Tibial nerve (tissue), 4 donors: Measurements from ENCODE around the gene ATP5F1D. TPM values are rescaled to one million over a fixed set of nuclear protein-coding genes. Genes with fewer than 3 reads are reported as not detected.

Experiments
- DNase-seq, 2 donors: peaks; one replicate each; pipeline ENCODE4 v3.0.0-alpha.2; 2019; ENCODE audit warnings: low spot score in 2 of 2
- H3K27ac ChIP-seq, 4 donors: fragments of 200-600 bp; sonication (generic) in 3 of 4; one replicate each; pipeline ENCODE4 v1.5.1; 2017 to 2019; ENCODE audit warnings: mild to moderate bottlenecking in 1 of 4
- H3K27me3 ChIP-seq, 2 donors: fragments of 200-600 bp; sonication (generic) in 1 of 2; one replicate each; pipeline versions ENCODE4 v1.5.1 to v1.6.0; 2017 to 2019
- H3K36me3 ChIP-seq, 3 donors: fragments of 200-600 bp; sonication (generic); one replicate each; pipeline ENCODE4 v1.5.1; 2018 to 2019
- H3K4me1 ChIP-seq, 4 donors: fragments of 200-600 bp; sonication (generic) in 3 of 4; one replicate each; pipeline ENCODE4 v1.5.1; 2017 to 2019
- H3K4me3 ChIP-seq, 4 donors: fragments of 200-600 bp; sonication (generic) in 3 of 4; one replicate each; pipeline ENCODE4 v1.5.1; 2017 to 2019; ENCODE audit warnings: mild to moderate bottlenecking in 1 of 4, moderate library complexity in 1 of 4
- H3K9me3 ChIP-seq, 4 donors: fragments of 200-600 bp; sonication (generic) in 3 of 4; one replicate each; pipeline ENCODE4 v1.5.1; 2017 to 2019
- CTCF ChIP-seq, 5 experiments: fragments of 200-600 bp in 3 of 5; fragments of 450-650 bp in 2 of 5; sonication (generic) in 3 of 5; IDR thresholded peaks; one replicate each; pipeline ENCODE4 v1.5.1; 2016 to 2019; ENCODE audit warnings: antibody characterized with exemption in 5 of 5, mild to moderate bottlenecking in 3 of 5, moderate library complexity in 2 of 5
- EP300 ChIP-seq, 2 donors: sonication (generic); formaldehyde crosslinking; IDR thresholded peaks; one replicate each; pipeline ENCODE4 v1.6.1; 2017; ENCODE audit warnings: antibody characterized with exemption in 2 of 2, mild to moderate bottlenecking in 1 of 2
- POLR2A ChIP-seq, 2 donors: fragments of 450-650 bp; IDR thresholded peaks; one replicate each; pipeline ENCODE4 v1.6.1; 2017; ENCODE audit warnings: antibody characterized with exemption in 2 of 2, mild to moderate bottlenecking in 2 of 2, moderate library complexity in 2 of 2
- WGBS, 2 donors: methylation state at CpG; one replicate each; pipeline ENCODE4 v1.1.5; 2018; 5-methylcytosine and 5-hydroxymethylcytosine counted together
- total RNA-seq, 4 donors: library from RNA; depleted of rRNA; stranded (reverse); fragments of >200 nt; gene quantifications; one replicate each; pipeline ENCODE4 v1.1.0, GENCODE V29; 2016

Gene ATP5F1D
- total RNA-seq, 4 donors from 2014 or later = 67.5 to 140 (median 127) TPM

GRCh38 chr19:1224847-1225246, 16.7 kb upstream of the ATP5F1D start:
- Histone ChIP-seq H3K4me3 (no peak overlapping the region), H3K27me3 (no peaks in the 10 kb centered on the region), H3K36me3 (peaks cover 0 to 93% (median 19%) of the 10 kb centered on the region in 3 donors), H3K27ac (peak overlapping the region in 1 of 4 donors; percentile 93), H3K9me3 (no peaks in the 10 kb centered on the region), H3K4me1 (peaks cover 0 to 50% (median 12%) of the 10 kb centered on the region in 4 donors)
- TF ChIP-seq POLR2A (IDR thresholded peaks at IDR 0.05) (no peak), CTCF (IDR thresholded peaks at IDR 0.05) (no peak), EP300 (IDR thresholded peaks at IDR 0.05) (no peak)
- 88 to 94% methylated on average over 5 to 16 of the region's 16 CpGs for WGBS, 2 donors
- no peak for DNase-seq

GRCh38 chr19:1225440-1226226, 15.9 kb upstream of the ATP5F1D start:
- 77 to 78% methylated on average over 12 to 24 of the region's 29 CpGs for WGBS, 2 donors
- TF ChIP-seq CTCF (IDR thresholded peaks at IDR 0.05) (no peak), EP300 (IDR thresholded peaks at IDR 0.05) (peak in 1 of 2 donors; percentile 37)
- Histone ChIP-seq H3K36me3 (peaks cover 0 to 85% (median 15%) of the 10 kb centered on the region in 3 donors), H3K27me3 (no peaks in the 10 kb centered on the region), H3K27ac (peak overlapping the region in 2 of 4 donors; percentile 67 to 93), H3K9me3 (no peaks in the 10 kb centered on the region), H3K4me1 (peaks cover 0 to 42% (median 12%) of the 10 kb centered on the region in 4 donors), H3K4me3 (no peak overlapping the region)
- no peak for DNase-seq

- Histone ChIP-seq H3K27ac (peak overlapping the region in 2 of 4 donors; percentile 67 to 93), H3K36me3 (peaks cover 0 to 80% (median 9%) of the 10 kb centered on the region in 3 donors), H3K27me3 (no peaks in the 10 kb centered on the region), H3K9me3 (no peaks in the 10 kb centered on the region), H3K4me1 (peaks cover 0 to 37% (median 12%) of the 10 kb centered on the region in 4 donors), H3K4me3 (no peak overlapping the region)
- DNase-seq = no peak
- no peak for TF ChIP-seq CTCF (IDR thresholded peaks at IDR 0.05)
- TF ChIP-seq EP300 (IDR thresholded peaks at IDR 0.05) = no peak
- no peak for TF ChIP-seq POLR2A (IDR thresholded peaks at IDR 0.05)
- 94 to 95% methylated on average over 5 to 6 of the region's 11 CpGs for WGBS, 2 donors
Measured at GRCh38 chr19:1226227-1226518, 15.4 kb upstream of the ATP5F1D start.

- WGBS, 2 donors = 83 to 90% methylated on average over 20 to 25 of the region's 50 CpGs
- H3K27ac ChIP-seq = peak overlapping the region in 1 of 4 donors; percentile 93
- no peak overlapping the region for H3K4me3 ChIP-seq
- DNase-seq = no peak
- H3K4me1 ChIP-seq = peaks cover 0 to 31% (median 9%) of the 10 kb centered on the region in 4 donors
- H3K36me3 ChIP-seq = peaks cover 0 to 74% (median 6%) of the 10 kb centered on the region in 3 donors
- no peaks in the 10 kb centered on the region for H3K27me3 ChIP-seq
- TF ChIP-seq EP300 (IDR thresholded peaks at IDR 0.05) (no peak), POLR2A (IDR thresholded peaks at IDR 0.05) (no peak), CTCF (IDR thresholded peaks at IDR 0.05) (no peak)
- no peaks in the 10 kb centered on the region for H3K9me3 ChIP-seq
Measured at GRCh38 chr19:1226522-1227303, 14.8 kb upstream of the ATP5F1D start.
